ENCODE measurements around the gene DNAAF5.
"Not testable (repeated sequence)": the region's sequence is repeated elsewhere in the genome, so short reads cannot be mapped to it uniquely, and the experiment has no call there.

DNAAF5 gene

DNA sequence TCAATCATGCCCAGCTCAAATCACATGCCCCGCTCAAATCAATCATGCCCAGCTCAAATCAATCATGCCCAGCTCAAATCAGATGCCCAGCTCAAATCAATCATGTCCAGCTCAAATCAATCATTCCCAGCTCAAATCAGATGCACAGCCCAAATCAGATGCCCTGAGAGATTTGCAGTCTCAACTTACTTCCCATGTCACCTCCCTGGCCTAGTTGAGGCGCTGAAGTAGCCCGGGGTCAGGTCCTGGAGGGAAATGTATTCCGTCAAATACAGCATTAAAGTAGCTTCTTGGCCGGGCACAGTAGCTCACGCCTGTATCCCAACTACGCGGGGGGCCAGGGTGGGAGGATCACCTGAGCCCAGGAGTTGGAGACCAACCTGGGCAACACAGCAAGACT, 16.3 kb downstream of the DNAAF5 start:
- H3K4me3 ChIP-seq (ENCODE audit: low read depth, low read length) = no peak overlapping the region
- TF ChIP-seq, protein P1, sequence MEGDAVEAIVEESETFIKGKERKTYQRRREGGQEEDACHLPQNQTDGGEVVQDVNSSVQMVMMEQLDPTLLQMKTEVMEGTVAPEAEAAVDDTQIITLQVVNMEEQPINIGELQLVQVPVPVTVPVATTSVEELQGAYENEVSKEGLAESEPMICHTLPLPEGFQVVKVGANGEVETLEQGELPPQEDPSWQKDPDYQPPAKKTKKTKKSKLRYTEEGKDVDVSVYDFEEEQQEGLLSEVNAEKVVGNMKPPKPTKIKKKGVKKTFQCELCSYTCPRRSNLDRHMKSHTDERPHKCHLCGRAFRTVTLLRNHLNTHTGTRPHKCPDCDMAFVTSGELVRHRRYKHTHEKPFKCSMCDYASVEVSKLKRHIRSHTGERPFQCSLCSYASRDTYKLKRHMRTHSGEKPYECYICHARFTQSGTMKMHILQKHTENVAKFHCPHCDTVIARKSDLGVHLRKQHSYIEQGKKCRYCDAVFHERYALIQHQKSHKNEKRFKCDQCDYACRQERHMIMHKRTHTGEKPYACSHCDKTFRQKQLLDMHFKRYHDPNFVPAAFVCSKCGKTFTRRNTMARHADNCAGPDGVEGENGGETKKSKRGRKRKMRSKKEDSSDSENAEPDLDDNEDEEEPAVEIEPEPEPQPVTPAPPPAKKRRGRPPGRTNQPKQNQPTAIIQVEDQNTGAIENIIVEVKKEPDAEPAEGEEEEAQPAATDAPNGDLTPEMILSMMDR (conservative IDR thresholded peaks at IDR 0.05; ENCODE audit: low read depth, low read length) = no peak
- no peak for DNase-seq (ENCODE audit: low read depth)

DNA sequence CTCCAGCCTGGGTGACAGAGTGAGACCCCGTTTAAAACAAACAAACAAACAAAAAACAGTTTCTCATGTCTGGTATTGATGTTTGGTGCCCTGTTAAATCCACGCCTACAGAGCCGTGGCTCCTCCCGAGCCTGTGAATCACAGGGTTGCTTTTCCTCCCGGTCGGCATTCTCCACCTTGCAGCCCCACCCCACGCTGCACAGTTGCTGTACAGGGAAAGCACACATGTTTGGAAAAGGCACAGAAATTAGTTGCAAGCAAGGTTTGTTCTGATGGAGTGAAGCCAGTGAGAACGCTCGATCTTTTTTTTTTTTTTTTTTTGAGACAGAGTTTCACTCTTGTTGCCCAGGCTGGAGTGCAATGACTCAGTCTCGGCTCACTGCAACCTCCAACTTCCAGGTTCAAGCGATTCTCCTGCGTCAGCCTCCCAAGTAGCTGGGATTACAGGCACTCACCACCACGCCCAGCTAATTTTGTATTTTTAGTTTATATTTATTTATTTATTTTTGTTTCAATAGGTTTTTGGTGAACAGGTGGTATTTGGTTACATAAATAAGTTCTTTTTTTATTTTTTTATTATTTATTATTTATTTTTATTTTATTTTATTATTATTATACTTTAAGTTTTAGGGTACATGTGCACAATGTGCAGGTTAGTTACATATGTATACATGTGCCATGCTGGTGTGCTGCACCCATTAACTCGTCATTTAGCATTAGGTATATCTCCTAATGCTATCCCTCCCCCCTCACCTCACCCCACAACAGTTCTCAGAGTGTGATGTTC, 17.0 kb downstream of the DNAAF5 start:
- DNase-seq (ENCODE audit: low read depth); H3K4me3 ChIP-seq (ENCODE audit: low read depth, low read length): not testable (repeated sequence)

- not testable (repeated sequence) for H3K4me3 ChIP-seq (ENCODE audit: low read depth, low read length); DNase-seq (ENCODE audit: low read depth)
Observed at GRCh38 chr7:744128-744520, 17.6 kb downstream of the DNAAF5 start.

GRCh38 chr7:744854-745430, 18.4 kb downstream of the DNAAF5 start:
- no peak overlapping the region for H3K4me3 ChIP-seq (ENCODE audit: low read depth, low read length)
- DNase-seq (ENCODE audit: low read depth) = no peak
- TF ChIP-seq, protein P1 (conservative IDR thresholded peaks at IDR 0.05; ENCODE audit: low read depth, low read length) = no peak

DNA sequence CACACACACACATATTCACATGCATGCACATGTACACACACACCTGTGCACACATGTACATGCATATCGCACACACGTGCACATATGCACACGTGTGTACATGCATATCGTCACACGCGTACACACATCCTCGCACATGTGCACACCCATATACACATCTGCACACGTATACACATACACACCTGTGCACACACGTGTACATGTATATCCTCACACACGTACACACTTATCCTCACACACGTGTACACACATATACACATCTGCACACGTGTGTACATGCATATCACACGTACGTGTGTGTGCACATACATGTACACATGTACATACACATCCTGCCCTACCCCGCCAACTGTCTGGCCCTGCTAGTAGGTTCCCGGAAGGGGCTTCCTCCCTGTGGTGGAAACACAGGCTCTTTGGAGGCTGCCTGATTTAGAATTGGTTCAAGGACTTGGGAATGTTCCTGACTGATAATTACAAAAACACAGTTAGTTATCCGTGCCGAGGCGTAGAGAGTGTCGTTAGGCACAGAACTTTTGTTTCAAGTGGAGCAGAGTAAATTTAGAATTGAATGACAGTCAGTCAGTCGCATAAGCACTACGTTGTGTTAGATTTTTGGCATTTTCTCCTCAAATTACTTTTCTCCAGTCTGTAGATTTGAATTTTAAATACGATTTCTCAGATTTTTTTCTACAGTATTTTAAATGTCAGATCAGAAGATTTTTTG, 19.1 kb downstream of the DNAAF5 start:
- TF ChIP-seq, protein P1 (conservative IDR thresholded peaks at IDR 0.05; ENCODE audit: low read depth, low read length) = no peak
- no peak overlapping the region for H3K4me3 ChIP-seq (ENCODE audit: low read depth, low read length)
- DNase-seq (ENCODE audit: low read depth) = no peak

DNA sequence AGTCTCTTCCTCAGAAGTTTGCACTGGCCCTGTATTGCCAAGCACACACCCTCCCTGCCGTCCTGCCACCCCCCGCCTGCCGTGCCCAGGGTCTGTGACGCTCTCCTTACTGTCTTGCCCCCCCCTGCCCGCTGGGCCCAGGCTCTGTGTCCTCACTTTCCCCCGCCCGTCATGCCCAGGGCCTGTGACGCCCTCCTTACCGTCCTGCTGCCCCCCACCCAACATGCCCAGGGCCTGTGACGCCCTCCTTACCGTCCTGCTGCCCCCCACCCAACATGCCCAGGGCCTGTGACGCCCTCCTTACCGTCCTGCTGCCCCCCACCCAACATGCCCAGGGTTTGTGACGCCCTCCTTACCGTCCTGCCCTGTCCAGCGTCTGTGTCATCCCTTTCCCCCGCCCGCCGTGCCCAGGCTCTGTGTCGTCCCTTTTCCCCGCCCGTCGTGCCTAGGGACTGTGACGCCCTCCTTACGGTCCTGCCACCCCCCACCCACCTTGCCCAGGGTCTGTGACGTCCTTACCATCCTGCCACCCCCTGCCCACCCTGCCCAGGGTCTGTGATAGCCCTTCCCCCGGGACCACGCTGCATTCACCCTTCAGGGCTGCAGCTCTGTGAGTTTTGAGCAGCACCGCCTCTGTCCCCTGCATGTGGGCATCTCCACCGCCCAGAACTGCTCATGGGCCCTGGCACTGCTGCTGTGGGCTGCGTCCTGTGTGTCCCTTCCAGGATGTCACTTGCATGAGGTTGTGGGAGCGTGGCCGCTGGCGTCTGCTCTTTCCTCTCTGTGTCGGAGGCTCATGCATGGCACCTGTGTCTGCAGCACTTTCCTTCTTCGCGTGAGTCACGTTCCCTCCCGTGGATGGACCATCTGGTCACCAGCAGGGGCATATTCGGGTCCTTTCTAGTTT, 19.9 kb downstream of the DNAAF5 start:
- TF ChIP-seq, protein P1 (conservative IDR thresholded peaks at IDR 0.05; ENCODE audit: low read depth, low read length) = no peak
- H3K4me3 ChIP-seq (ENCODE audit: low read depth, low read length) = no peak overlapping the region
- DNase-seq (ENCODE audit: low read depth) = no peak

DNA sequence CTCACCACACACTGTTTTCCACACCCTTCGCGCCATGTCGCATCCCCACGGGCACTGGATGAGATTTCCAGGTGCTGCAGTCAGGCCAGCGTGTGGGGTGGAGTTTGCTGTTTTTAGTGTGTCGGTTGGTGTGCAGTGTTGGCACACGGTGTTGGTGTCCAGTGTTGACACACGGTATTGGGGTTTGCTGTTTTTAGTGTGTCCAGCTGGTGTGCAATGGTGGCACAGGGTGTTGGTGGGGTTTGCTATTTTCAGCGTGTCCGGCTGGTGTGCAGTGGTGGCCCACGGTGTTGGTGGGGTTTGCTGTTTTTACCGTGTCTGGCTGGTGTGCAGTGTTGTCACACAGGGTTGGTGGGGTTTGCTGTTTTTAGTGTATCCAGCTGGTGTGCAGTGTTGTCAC, 20.7 kb downstream of the DNAAF5 start:
- DNase-seq (ENCODE audit: low read depth) = no peak
- TF ChIP-seq, protein P1 (conservative IDR thresholded peaks at IDR 0.05; ENCODE audit: low read depth, low read length) = no peak
- H3K4me3 ChIP-seq (ENCODE audit: low read depth, low read length) = no peak overlapping the region

Data from choroid plexus epithelial cell (primary cell).